Stimulated activated CD4-positive, alpha-beta T cell treated with anti-CD3 and anti-CD28 coated beads, Interleukin-15, amount 100 ng/mL, for 1 hour (primary cell): Measurements from ENCODE around the gene SPI1.
"Not testable (repeated sequence)": the region's sequence is repeated elsewhere in the genome, so short reads cannot be mapped to it uniquely, and the experiment has no call there.

Experiments
- DNase-seq, 2 donors: peaks; one replicate each; pipeline ENCODE4 v3.0.0-alpha.2; 2020; ENCODE audit warnings: low read depth in 1 of 2, low spot score in 1 of 2

Gene SPI1

DNA sequence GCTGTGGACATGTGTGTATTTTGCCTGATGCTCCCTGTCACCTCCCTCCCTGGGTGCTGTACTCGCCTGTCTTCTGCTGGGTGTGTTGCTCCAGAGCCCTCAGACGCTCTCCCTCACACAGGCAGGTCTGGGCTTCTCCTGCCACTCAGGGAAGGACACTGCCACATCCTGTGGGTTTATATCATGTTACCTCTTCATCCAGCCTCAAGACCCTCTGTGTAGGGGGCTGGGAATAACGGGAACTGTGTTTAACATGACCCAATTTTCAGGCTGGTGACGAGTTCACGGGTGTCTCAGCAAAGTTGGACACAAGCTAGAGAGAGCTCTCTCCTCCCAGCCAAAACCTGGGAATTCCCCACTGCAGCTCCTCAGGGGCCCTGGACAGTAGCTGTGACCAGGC, 50.4 kb downstream of the SPI1 start:
- DNase-seq = no peak

GRCh38 chr11:47327025-47327424, 51.3 kb downstream of the SPI1 start:
- DNase-seq = no peak

DNA sequence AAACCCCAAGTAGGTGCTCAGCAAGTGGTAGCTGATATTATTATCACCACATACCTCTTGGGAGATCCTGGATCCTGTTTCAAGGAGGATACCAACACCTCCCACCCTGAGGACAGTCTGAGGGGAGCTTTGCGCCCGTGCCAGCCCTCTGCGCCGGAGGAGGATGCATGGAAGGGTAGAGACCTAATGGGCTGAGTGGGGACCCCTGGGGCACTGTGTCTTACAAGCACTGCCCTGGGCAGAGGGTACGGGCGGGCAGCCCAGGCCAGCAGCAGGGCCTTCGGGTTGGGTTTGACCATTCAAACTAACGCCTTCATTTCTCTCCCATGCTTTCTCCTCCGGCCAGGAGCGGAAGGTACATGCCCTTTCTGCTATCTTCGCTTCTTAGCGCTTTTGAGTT, 52.1 kb downstream of the SPI1 start:
- no peak for DNase-seq

DNA sequence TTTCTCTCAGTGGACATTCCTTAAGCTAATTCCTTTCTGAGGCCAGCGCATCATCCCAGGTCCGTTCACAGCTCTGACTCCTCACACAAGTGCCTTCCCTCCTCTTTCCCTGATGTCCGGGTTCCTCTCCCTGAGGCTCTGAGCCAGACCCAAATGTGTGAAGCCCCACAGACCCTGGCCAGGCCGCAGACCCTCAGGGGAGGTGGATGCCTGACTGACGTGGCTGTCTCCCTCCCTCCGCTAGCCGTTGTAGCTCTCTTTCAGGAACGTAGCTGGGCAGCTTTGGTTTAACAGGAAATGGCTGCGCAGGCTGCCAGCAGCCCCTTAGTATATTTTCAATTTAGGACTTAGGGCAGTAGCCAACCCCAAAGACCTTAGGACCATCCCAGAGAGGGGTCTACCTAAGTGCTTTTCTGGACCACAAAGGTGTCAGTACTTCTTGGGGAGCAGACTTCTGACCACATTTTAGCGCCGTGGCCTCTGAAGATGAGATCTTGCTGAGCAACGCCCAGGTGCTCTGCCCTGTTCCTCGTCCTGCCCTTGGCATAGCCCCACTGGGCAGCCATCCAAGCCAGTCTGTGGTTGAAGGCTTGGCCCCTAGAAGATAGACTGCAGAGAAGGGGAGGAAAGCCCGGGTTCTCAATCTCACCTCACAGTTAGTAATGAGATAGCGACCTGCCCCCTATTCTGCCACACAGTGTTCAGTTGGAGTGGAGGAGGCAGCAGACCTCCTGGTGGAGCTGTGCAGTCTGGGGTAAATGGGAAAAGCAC, 52.9 kb downstream of the SPI1 start:
- no peak for DNase-seq

DNA sequence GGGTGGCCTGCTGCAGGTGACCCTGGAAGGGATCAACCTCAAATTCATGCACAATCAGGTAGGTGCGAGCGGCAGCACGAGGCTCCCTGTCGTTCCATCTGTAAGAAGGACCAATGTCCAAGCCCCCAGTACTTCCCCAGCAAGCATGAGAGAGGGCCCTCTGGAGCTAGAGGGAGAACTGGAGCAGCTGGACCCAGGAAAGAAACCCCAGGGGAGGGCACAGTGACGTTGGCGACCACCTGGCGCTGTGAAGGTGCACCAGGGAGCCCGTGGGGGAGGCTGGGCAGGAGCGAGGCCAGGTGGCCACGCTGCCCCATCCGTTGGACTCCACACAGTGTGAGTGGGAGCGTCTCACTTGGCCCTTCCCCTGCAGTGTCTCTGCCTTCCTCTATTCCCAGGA, 53.8 kb downstream of the SPI1 start:
- no peak for DNase-seq

DNA sequence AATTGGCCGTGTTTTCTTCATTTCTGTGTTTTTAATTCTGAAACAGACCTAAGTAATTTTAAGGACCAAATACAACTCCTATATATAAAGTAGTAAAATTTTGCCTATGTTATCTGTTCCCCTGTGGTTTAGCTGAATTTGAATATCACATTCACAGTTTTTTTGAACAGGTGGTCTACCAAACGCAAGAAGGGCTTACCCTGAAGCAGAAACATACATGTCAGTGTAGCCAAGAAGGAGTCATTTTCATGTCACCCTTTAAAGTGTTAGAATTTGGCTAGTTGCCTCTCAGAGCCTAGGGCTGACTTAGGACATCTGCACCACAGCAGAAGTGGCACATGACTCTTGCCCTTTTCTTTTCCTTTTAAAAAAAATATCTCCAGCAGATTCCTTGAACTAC, 60.2 kb downstream of the SPI1 start:
- no peak for DNase-seq

DNA sequence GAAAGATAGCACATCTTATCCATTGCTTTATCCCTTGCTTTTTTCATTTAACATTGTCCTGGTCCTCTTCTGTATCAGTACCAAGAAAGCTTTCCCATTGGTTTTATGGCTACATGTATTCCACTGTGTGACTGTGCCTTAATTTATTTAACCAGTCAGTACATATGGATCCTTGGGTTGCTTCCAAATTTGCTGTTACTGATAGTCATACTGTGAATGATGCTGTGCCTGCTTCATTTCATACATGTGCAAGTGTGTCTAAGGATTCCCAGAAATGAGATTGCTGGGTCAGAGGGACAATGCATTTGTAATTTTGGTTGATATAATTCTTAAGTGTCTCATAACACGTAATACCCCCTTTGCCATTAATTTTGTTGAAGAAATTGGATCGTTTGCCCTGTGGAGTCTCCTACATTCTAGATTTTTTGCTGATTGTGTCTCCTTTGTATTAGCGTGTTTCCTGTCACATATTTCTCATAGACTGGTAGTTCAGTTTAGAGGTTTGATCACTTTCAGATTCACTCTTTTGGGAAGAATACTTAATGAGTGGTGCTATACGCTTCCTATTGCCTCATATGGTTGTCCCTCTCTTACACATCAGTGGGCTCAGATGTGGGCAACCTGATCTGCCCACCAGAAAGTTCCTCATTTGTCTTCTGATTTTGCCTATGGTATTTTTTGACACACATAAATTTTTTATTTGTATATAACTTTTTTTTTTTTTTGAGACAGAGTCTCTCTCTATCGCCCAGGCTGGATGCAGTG, 61.1 kb downstream of the SPI1 start:
- no peak for DNase-seq

DNA sequence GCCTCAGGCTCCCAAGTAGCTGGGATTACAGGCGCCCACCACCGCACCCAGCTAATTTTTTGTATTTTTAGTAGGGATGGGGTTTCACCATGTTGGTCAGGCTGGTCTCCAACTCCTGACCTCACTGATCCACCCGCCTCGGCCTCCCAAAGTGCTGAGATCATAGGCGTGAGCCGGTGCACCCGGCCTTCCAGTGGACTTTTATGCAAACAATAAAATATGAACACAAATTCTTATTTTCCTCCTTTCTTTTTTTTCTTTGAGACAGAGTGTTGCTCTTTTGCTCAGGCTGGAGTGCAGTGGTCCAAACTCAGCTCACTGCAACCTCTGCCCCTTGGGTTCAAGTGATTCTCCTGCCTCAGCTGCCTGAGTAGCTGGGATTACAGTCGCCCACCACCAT, 61.8 kb downstream of the SPI1 start:
- DNase-seq = not testable (repeated sequence)

GRCh38 chr11:47314992-47315391, 63.4 kb downstream of the SPI1 start:
- DNase-seq = no peak

DNA sequence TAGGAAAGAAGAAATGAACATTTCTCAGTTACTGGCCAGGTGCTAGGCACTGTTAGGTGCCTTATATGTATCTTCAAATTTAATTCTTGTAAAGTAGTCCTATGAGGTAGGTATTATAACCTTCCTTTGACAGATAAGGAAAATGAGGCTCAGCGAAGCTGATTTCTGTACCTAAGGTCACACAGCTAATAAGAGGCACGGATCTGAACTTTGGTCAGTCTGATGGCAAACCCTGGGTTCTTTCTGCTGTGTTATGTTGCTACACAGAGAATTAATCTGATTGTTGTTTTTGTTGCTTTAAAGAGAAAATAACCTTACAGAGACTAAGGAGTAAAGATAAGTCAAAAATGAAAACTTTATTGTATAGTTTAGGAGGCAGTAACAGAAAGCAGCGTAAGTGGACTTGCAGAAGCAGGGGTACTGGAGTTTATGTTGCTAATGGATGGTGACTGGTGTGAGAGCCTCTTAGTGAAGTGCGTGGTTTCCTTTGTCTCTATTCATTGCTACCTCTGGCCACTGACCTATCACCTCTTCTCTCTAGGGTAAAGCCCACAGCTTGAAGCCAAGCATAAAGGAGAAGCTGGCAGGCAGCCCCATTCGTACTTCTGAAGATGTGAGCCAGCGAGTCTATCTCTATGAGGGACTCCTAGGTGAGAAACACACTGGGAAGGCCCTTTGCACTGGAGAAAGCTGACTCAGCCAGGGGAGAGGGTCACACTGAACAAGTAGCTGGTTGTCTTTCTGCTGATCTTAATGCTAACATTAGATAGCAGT, 70.1 kb downstream of the SPI1 start:
- DNase-seq = no peak

- no peak for DNase-seq
Observed at GRCh38 chr11:47306484-47306844, 71.9 kb downstream of the SPI1 start.

GRCh38 chr11:47305734-47306483, 72.4 kb downstream of the SPI1 start:
- DNase-seq = no peak
